Lower leg skin (tissue), 3 donors: ENCODE data around the gene RNU7-1.

Experiments
- POLR2A ChIP-seq, 2 donors: fragments of 450-650 bp; IDR thresholded peaks; one replicate each; pipeline ENCODE4 v1.6.1; 2016 to 2017; ENCODE audit warnings: antibody characterized with exemption in 2 of 2, mild to moderate bottlenecking in 1 of 2, moderate library complexity in 1 of 2
- TF ChIP-seq, protein P1 (sequence below), 3 donors: fragments of 450-650 bp; IDR thresholded peaks; one replicate each; pipeline ENCODE4 v1.5.1; 2016; ENCODE audit warnings: antibody characterized with exemption in 3 of 3, mild to moderate bottlenecking in 3 of 3, moderate library complexity in 2 of 3

DNA sequence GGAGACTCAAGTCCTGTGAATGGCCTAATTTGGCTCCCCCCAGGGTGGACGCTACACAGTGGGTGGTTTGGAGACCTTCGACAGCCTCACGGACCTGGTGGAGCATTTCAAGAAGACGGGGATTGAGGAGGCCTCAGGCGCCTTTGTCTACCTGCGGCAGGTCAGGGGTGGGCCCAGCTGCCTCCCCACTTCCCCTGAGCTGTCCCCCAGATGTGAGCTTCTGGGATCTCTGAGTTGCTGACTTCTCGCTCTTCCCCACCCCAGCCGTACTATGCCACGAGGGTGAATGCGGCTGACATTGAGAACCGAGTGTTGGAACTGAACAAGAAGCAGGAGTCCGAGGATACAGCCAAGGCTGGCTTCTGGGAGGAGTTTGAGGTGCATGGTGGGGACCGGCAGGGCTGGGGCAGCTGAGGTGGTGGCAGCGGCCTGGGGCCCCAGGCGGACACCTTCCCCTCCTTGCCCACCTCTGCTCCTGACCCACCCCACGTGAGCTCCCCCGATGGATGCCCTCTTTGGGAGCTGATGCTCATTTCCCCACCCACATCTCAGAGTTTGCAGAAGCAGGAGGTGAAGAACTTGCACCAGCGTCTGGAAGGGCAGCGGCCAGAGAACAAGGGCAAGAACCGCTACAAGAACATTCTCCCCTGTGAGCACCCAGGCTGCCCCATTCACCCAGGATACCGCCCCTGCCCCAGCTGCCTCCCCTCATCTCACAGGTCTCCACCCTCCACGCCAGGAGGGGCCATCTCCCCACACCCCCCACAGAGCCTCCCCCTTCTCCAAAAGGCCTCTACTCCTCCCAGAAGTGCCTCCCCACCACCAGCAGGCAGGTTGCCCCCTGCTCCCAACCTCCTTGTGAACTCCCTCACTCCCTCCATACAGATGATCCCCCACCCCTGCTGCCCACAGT is 11.7 kb downstream of the RNU7-1 start:
- TF ChIP-seq, protein P1, sequence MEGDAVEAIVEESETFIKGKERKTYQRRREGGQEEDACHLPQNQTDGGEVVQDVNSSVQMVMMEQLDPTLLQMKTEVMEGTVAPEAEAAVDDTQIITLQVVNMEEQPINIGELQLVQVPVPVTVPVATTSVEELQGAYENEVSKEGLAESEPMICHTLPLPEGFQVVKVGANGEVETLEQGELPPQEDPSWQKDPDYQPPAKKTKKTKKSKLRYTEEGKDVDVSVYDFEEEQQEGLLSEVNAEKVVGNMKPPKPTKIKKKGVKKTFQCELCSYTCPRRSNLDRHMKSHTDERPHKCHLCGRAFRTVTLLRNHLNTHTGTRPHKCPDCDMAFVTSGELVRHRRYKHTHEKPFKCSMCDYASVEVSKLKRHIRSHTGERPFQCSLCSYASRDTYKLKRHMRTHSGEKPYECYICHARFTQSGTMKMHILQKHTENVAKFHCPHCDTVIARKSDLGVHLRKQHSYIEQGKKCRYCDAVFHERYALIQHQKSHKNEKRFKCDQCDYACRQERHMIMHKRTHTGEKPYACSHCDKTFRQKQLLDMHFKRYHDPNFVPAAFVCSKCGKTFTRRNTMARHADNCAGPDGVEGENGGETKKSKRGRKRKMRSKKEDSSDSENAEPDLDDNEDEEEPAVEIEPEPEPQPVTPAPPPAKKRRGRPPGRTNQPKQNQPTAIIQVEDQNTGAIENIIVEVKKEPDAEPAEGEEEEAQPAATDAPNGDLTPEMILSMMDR (IDR thresholded peaks at IDR 0.05): no peak
- no peak for TF ChIP-seq POLR2A (IDR thresholded peaks at IDR 0.05)
